Osteocyte (in vitro differentiated cells): ENCODE results near the gene LCT. TPM values are rescaled to one million over a fixed set of nuclear protein-coding genes. Genes with fewer than 3 reads are reported as not detected.

Source experiments
- DNase-seq: peaks from one replicate; pipeline ENCODE4 v3.0.0; 2021; ENCODE audit warnings: mixed read lengths; ENCODE audit not compliant: unreplicated experiment; ENCODE audit errors: extremely low spot score
- H3K27ac Mint-ChIP-seq: one replicate; pipeline ENCODE4 v1.8.0; 2021; ENCODE audit warnings: mild to moderate bottlenecking, mixed read lengths; ENCODE audit not compliant: unreplicated experiment
- H3K27me3 Mint-ChIP-seq: one replicate; pipeline ENCODE4 v1.8.0; 2021; ENCODE audit warnings: mixed read lengths; ENCODE audit not compliant: unreplicated experiment
- H3K36me3 Mint-ChIP-seq: one replicate; pipeline ENCODE4 v1.8.0; 2021; ENCODE audit warnings: mixed read lengths; ENCODE audit not compliant: unreplicated experiment
- H3K4me1 Mint-ChIP-seq: one replicate; pipeline ENCODE4 v1.8.0; 2021; ENCODE audit warnings: mixed read lengths; ENCODE audit not compliant: unreplicated experiment
- H3K4me3 Mint-ChIP-seq: one replicate; pipeline ENCODE4 v1.8.0; 2021; ENCODE audit warnings: mild to moderate bottlenecking, moderate library complexity, mixed read lengths; ENCODE audit not compliant: unreplicated experiment
- H3K9me3 Mint-ChIP-seq: one replicate; pipeline ENCODE4 v1.8.0; 2021; ENCODE audit warnings: mixed read lengths; ENCODE audit not compliant: unreplicated experiment
- CTCF ChIP-seq: fragments of 200-600 bp; sonication (generic); IDR thresholded peaks from 2 replicates; pipeline ENCODE4 v1.5.0; 2021; ENCODE audit warnings: antibody characterized with exemption, mild to moderate bottlenecking, moderate library complexity
- total RNA-seq: library from RNA; stranded (reverse); gene quantifications from 2 replicates; pipeline ENCODE4 v1.2.1, GENCODE V29; 2021

LCT gene
- total RNA-seq, 1 donor from 2014 or later = not detected

- H3K36me3 Mint-ChIP-seq = peaks cover 9% of the 10 kb centered on the region
- peaks cover 36% of the 10 kb centered on the region for H3K4me1 Mint-ChIP-seq
- no peak overlapping the region for H3K4me3 Mint-ChIP-seq
- no peak for DNase-seq
- no peaks in the 10 kb centered on the region for H3K27me3 Mint-ChIP-seq
- H3K9me3 Mint-ChIP-seq = no peaks in the 10 kb centered on the region
- no peak for TF ChIP-seq CTCF
- H3K27ac Mint-ChIP-seq = peak overlapping the region; percentile 80
Observed at GRCh38 chr2:135838502-135838901, 1.5 kb upstream of the LCT start.

- Mint-ChIP-seq H3K4me3 (no peak overlapping the region), H3K36me3 (no peaks in the 10 kb centered on the region), H3K9me3 (no peaks in the 10 kb centered on the region), H3K4me1 (peaks cover 2% of the 10 kb centered on the region), H3K27me3 (no peaks in the 10 kb centered on the region), H3K27ac (no peak overlapping the region)
- DNase-seq = no peak
- TF ChIP-seq CTCF = no peak
Observed at GRCh38 chr2:135832891-135833290, 4.1 kb downstream of the LCT start.

GRCh38 chr2:135831180-135831812 lies 5.7 kb downstream of the LCT start:
- peaks cover 2% of the 10 kb centered on the region for H3K4me1 Mint-ChIP-seq
- DNase-seq = no peak
- H3K27me3 Mint-ChIP-seq = no peaks in the 10 kb centered on the region
- no peak for TF ChIP-seq CTCF
- no peaks in the 10 kb centered on the region for H3K36me3 Mint-ChIP-seq
- no peak overlapping the region for H3K27ac Mint-ChIP-seq
- no peaks in the 10 kb centered on the region for H3K9me3 Mint-ChIP-seq
- H3K4me3 Mint-ChIP-seq = no peak overlapping the region

GRCh38 chr2:135829378-135830135 lies 7.4 kb downstream of the LCT start:
- Mint-ChIP-seq H3K27ac (no peak overlapping the region), H3K9me3 (no peaks in the 10 kb centered on the region), H3K36me3 (no peaks in the 10 kb centered on the region), H3K4me1 (no peaks in the 10 kb centered on the region), H3K4me3 (no peak overlapping the region), H3K27me3 (no peaks in the 10 kb centered on the region)
- TF ChIP-seq CTCF = no peak
- no peak for DNase-seq

- no peak for TF ChIP-seq CTCF
- Mint-ChIP-seq H3K27me3 (no peaks in the 10 kb centered on the region), H3K4me3 (no peak overlapping the region), H3K36me3 (no peaks in the 10 kb centered on the region), H3K4me1 (no peaks in the 10 kb centered on the region), H3K27ac (no peak overlapping the region), H3K9me3 (peaks cover 12% of the 10 kb centered on the region)
- no peak for DNase-seq
Observed at GRCh38 chr2:135826544-135826943, 10.4 kb downstream of the LCT start.
